ENCODE data around the gene CT47A1.
"Not testable (repeated sequence)": the region's sequence is repeated elsewhere in the genome, so short reads cannot be mapped to it uniquely, and the experiment has no call there.

The CT47A1 gene

DNA sequence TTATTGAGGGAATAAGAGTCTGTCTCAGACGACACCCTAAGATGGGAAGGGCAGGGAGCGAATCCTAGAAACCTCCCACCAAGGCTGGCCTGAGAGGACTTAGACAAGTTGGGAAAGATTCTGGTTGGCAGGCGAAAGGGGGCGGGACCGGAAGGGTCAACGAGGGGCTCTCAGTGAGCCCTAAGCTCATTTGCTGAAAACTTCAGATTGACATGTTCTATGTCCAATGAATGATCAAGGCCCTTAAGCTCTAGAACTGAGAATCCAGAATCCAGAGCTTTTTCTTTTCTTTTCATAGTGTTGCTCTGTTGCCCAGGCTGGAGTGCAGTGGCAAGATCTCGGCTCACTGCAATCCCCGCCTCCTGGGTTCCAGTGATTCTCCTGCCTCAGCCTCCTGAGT lies at the start of gene CT47A1:
Gene CT47A1 (minus strand): TSS at position 101 of the 400 bp plus-strand sequence. CDS start 231 bp downstream, outside the sequence.
- DNase-seq (ENCODE audit: low read depth in 2 of 3, low spot score in 1 of 3) = not testable (repeated sequence)

DNA sequence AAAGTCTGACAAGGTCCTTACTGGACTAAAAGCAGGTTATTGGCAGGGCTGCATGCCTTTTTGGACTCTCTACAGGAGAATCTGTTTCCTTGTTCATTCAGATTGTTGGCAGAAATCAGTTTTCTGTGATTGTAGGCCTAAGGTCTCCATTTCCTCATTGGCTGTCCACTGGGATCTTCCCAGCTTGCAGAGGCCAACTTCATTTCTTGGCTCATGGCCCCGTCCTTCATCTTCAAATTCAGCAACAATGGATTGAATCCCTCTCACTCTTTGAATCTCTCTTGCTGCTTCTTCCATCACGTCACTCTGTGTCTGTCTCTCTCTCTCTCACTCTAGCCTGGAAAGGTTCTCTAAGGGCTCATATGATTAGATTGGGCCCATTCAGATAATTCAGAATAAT lies 47.0 kb upstream of the CT47A1 start:
- DNase-seq (ENCODE audit: low read depth in 2 of 3, low spot score in 1 of 3) = no peak

DNA sequence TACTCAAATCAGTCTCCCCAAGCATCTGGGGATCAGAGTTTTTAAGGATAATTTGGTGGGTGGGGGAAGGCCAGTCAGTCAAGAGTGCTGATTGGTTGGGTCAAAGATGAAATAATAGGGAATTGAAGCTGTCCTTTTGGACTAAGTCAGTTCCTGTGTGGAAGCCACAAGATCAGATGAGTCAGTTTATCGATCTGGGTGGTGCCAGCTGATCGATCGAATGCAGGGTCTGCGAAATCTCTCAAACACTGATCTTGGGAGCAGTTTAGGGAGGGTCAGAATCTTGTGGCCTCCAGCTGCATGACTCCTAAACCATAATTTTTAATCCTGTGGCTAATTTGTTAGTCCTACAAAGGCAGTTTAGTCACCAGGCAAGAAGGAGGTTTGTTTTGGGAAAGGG lies 44.5 kb upstream of the CT47A1 start:
- DNase-seq (ENCODE audit: low read depth in 2 of 3, low spot score in 1 of 3) = no peak

DNA sequence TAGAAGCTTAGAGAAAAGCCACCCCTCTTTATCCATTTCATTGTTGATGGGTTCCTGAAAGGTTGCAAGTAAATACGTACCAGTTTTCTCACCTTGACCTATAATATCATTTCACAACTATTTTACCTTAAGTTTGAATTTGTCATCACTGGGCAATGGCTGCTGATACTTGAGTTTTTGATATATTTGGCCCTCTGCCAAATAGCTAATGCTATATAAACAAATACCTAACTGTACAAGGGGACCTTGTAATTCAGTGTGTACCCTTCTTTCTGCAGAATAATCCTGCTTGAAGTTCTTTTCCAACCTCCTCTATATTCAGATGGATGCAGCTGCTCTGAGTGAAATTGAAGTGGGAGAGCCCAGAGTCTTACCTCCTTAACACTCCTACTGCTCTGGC lies 42.9 kb upstream of the CT47A1 start:
- no peak for DNase-seq (ENCODE audit: low read depth in 2 of 3, low spot score in 1 of 3)

DNA sequence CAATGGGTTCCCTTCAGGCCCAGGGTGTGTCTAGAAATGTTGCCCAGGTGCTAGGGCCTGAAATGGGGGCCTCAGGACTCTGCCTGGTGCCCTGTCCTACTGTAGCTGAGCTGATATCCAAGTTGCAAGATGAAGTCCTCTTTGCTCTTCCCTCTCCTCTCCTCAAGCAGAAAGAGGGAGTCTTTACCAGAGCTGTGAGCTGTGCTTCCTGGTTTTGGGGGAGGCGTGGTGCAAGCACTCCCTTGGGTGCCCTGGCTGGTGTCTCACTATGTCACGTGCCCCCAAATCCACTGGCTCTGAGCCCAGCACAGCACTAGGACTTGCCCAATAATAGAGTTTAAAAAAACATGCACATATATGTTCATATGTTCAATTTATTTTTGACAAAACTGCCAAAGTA lies 29.3 kb upstream of the CT47A1 start:
- DNase-seq (ENCODE audit: low read depth in 2 of 3, low spot score in 1 of 3) = no peak

DNA sequence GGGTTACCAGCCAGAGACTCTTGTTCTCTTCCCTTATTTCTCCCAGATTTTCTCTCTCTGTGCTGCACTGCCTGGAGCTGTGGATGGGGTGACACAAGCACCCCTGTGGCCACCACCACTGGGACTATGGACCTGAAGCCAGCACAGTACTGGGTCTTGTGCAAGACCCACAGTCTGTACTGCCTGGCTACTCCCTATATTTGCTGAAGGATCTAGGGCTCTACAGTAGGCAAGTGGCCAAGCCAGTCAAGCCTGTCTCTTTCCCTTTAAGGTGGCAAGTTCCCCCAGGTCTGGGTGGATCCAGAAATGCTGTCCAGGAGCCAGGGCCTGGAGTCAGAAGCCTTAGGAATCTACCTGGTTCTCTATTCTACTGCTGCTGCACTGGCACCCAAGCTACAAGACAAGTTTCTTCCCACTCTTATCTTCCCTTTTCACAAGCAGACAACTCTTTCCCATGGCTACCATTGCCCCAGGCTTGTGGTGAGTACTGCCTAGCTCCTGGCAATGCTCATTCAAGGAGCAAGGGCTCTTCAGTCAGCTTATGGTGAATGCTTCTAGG lies 28.4 kb upstream of the CT47A1 start:
- no peak for DNase-seq (ENCODE audit: low read depth in 2 of 3, low spot score in 1 of 3)

DNA sequence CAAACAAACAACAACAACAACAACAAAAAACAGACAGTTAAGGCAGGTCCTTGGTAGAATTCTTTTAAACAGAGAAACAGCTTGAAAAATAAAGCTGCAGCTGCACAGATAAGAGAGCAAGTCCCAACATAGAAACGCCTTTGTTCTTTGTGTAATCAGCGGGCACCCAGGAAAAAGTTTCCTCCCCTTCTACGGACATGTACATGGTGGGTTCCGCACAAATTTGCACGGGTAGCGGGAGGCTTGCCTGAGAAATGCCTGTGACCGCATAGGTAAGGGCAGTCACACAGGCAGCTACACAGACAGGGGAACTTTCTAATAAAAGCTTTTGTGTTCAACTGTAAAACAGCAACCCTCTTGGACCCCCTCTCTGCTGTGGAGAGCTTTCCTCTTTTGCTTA lies 25.7 kb upstream of the CT47A1 start:
- DNase-seq (ENCODE audit: low read depth in 2 of 3, low spot score in 1 of 3) = no peak

DNA sequence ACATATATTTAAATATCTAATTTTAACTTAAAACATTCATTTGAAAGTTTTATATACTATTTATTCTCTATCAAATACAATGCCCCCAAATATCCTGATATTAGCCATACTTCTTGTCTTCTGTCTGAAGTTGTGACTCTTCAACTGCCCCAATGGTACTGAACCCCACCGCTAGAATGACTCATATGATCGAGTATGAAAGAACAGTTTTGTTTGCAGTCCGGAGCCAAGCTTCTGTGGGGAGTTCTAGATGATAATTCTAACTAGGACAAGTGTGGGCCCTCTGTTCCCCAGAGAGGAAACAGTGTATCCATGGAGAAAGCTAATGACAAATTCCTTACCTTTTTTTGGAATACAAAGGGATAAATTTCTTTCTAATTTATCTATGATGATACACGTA lies 24.7 kb upstream of the CT47A1 start:
- DNase-seq (ENCODE audit: low read depth in 2 of 3, low spot score in 1 of 3) = no peak

DNA sequence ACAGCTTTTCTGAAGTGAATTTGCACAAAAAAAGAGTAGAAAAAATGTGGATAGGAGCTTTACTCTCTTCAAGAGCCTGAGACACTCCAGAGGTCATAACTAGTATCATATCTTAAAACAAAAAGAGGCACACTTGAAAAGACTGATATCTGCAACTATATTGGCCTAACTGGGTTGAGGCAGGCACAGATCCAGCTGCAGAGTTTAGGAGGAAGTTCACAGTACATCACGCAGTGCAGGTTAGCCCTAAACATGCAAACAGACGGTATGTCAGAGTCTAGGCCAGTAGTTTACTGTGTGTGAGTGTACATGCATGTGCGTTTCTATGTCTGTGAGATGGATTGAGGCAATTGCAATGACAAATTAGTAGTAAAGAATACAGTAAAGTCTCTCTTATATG lies 24.2 kb upstream of the CT47A1 start:
- no peak for DNase-seq (ENCODE audit: low read depth in 2 of 3, low spot score in 1 of 3)

DNA sequence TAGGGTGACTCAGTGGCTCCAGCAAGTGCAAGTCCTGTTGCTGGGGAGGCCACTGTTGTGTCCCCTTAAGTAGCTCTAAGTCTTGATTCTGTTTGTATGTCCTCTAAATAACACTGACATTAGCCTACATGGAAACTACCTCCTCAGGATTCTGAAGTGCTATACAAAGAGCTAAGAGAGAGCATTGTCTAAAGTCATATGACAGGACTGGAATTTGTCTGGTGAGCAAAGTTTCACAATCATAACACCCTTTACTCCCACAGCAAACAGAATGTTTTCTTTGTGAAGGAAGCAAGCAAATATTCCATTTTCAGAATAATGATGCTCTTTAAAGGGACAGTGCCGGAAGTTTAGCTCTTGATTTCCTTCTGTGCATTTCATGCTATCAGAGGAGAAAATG lies 23.4 kb upstream of the CT47A1 start:
- no peak for DNase-seq (ENCODE audit: low read depth in 2 of 3, low spot score in 1 of 3)

DNA sequence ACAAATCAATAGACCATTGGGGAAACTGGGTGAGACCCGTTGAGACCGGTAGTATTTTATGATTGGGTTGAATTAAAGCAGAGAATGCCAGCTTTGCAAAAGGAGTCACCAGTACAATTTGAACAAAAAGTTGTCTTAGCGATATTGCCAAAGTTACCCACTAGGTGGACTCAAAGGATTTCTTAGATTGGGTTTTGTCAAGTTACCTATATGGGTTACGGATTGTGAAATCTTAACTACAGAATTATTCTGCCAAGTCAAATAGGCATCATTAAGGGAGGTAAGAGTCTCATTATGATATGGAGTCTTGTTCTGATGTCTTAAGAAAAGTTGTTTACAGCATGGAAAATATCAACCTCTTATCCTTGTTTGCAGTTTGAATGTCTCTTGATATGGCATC lies 15.0 kb upstream of the CT47A1 start:
- no peak for DNase-seq (ENCODE audit: low read depth in 2 of 3, low spot score in 1 of 3)

DNA sequence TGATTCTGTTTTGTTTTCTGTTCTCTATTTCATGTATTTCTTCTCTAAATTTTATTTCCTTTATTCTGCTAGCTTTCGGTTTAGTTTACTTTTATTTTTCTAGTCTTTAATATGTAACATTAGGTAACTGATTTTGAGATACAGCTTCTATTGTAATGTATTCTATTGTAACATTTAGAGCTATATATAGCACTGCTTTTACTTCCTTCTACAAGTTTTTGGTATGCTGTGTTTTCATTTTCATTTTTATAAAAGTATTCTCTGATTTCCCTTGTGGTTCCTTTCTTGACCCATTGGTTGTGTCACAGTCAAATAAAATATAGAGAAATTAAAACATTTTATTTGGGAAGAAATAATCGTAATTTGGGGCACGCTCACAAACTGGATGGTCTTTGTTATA lies 13.9 kb upstream of the CT47A1 start:
- DNase-seq (ENCODE audit: low read depth in 2 of 3, low spot score in 1 of 3) = no peak

DNA sequence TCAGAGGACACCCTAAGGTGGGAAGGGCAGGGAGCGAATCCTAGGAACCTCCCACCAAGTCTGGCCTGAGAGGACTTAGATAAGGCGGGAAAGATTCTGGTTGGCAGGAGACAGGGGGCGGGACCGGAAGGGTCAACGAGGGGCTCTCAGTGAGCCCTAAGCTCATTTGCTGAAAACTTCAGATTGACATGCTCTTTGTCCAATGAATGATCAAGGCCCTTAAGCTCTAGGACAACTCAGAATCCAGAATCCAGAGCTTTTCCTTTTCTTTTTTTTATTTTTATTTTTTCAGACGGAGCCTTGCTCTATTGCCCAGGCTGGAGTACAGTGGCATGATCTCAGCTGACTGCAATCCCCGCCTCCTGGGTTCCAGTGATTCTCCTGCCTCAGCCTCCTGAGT lies 29.1 kb downstream of the CT47A1 start, which contains the start of gene CT47A7:
Gene CT47A7 (minus strand): TSS at position 101 of the 400 bp plus-strand sequence. CDS start 255 bp downstream, outside the sequence.
- DNase-seq (ENCODE audit: low read depth in 2 of 3, low spot score in 1 of 3) = not testable (repeated sequence)
